GM12873 (cell line): ENCODE results near the gene KCNJ3.

Source experiments
- CTCF ChIP-seq: IDR thresholded peaks from 2 replicates; pipeline ENCODE4 v1.5.1; 2012; ENCODE audit warnings: low read depth, mild to moderate bottlenecking, moderate library complexity, low read length, control low read depth; ENCODE audit not compliant: insufficient read depth; ENCODE audit errors: missing control alignments

The KCNJ3 gene

GRCh38 chr2:154724194-154724797 lies 25.8 kb downstream of the KCNJ3 start:
- no peak for TF ChIP-seq CTCF

GRCh38 chr2:154740361-154740760 lies 41.9 kb downstream of the KCNJ3 start:
- no peak for TF ChIP-seq CTCF

GRCh38 chr2:154758871-154759270 lies 60.4 kb downstream of the KCNJ3 start:
- TF ChIP-seq CTCF = no peak

GRCh38 chr2:154762638-154763037 lies 64.1 kb downstream of the KCNJ3 start:
- no peak for TF ChIP-seq CTCF

GRCh38 chr2:154771664-154772284 lies 73.3 kb downstream of the KCNJ3 start:
- no peak for TF ChIP-seq CTCF

GRCh38 chr2:154776825-154777224 lies 78.3 kb downstream of the KCNJ3 start:
- TF ChIP-seq CTCF = no peak

GRCh38 chr2:154794406-154794805 lies 95.9 kb downstream of the KCNJ3 start:
- TF ChIP-seq CTCF = no peak

GRCh38 chr2:154795651-154796050 lies 97.2 kb downstream of the KCNJ3 start:
- TF ChIP-seq CTCF = no peak
